Karpas-422 (cell line): ENCODE results near the gene TSPO. TPM values are rescaled to one million over a fixed set of nuclear protein-coding genes. Genes with fewer than 3 reads are reported as not detected.

Experiments used
- DNase-seq: peaks from one replicate; pipeline ENCODE4 v3.0.0-alpha.2; 2015
- H2AFZ ChIP-seq: fragments of 200-600 bp; sonication (generic); 2 replicates; pipeline ENCODE4 v1.6.1; 2014; ENCODE audit warnings: antibody characterized with exemption, low read length, mixed read lengths
- H3K27ac ChIP-seq: fragments of 200-600 bp; sonication (generic); 2 replicates; pipeline ENCODE4 v1.5.1; 2014; ENCODE audit warnings: mild to moderate bottlenecking, low read length, moderate library complexity
- H3K27me3 ChIP-seq: fragments of 200-600 bp; sonication (generic); 2 replicates; pipeline ENCODE4 v1.6.1; 2014; ENCODE audit warnings: low read length, mixed read lengths
- H3K36me3 ChIP-seq: fragments of 200-600 bp; sonication (generic); 2 replicates; pipeline ENCODE4 v1.6.1; 2014; ENCODE audit warnings: low read length, mixed read lengths; ENCODE audit not compliant: insufficient read depth
- H3K4me1 ChIP-seq: fragments of 200-600 bp; sonication (generic); 2 replicates; pipeline ENCODE4 v1.6.1; 2014; ENCODE audit warnings: mild to moderate bottlenecking, low read length, mixed read lengths
- H3K4me2 ChIP-seq: fragments of 200-600 bp; sonication (generic); 2 replicates; pipeline ENCODE4 v1.6.1; 2014; ENCODE audit warnings: low read length, low read depth, mild to moderate bottlenecking; ENCODE audit not compliant: poor library complexity, severe bottlenecking
- H3K4me3 ChIP-seq: fragments of 200-600 bp; sonication (generic); 2 replicates; pipeline ENCODE4 v1.5.1; 2014; ENCODE audit warnings: mild to moderate bottlenecking, antibody characterized with exemption, low read length, mixed read lengths
- H3K79me2 ChIP-seq: fragments of 200-600 bp; sonication (generic); 2 replicates; pipeline ENCODE4 v1.6.1; 2014; ENCODE audit warnings: mild to moderate bottlenecking, low read length, mixed read lengths
- H3K9ac ChIP-seq: fragments of 200-600 bp; sonication (generic); 2 replicates; pipeline ENCODE4 v1.6.0; 2014; ENCODE audit warnings: low read length
- H3K9me2 ChIP-seq: fragments of 200-600 bp; sonication (generic), shearing (Covaris generic); replicated peaks from 2 replicates; pipeline ENCODE4 v1.6.0; 2014; ENCODE audit warnings: mild to moderate bottlenecking, low read length, moderate library complexity; ENCODE audit not compliant: insufficient read depth
- H3K9me3 ChIP-seq: fragments of 300-700, 200-600 bp; sonication (generic); 2 replicates; pipeline ENCODE4 v1.6.1; 2014; ENCODE audit warnings: low read length, mixed read lengths
- H4K20me1 ChIP-seq: fragments of 200-600 bp; sonication (generic); 2 replicates; pipeline ENCODE4 v1.6.1; 2014; ENCODE audit warnings: mild to moderate bottlenecking, antibody characterized with exemption, low read length, low read depth; ENCODE audit not compliant: insufficient read depth
- total RNA-seq: library from RNA; depleted of rRNA; stranded (reverse); fragments of >200 nt; shearing (Covaris generic); gene quantifications from 2 replicates; pipeline ENCODE4 v1.2.3, GENCODE V29; 2014; ENCODE audit warnings: low replicate concordance

The TSPO gene
- total RNA-seq, 1 experiment from 2014 or later = 3.8 TPM

DNA sequence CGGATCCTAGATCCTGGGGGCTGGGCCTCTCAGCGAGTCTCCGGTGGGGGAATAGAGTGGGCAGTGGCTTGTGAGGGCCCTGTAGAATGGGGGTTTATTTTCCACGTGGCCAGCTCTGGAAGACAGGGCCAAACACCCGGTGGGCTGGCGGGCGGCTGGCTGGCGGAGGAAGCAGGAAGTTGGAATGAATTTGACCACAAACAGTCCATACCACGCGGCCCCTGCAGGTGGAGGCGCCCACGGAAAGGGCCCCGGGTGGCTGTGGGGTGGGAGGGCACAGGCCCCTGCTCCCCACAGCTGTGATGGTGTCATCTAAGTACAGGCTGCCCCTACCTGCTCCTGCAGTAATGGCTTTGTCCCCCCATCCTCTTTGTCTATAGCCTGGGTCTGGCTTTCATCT, 23.2 kb upstream of the TSPO start:
- H3K4me3 ChIP-seq = no peak overlapping the region
- no peak overlapping the region for H3K27ac ChIP-seq
- H3K36me3 ChIP-seq = no peaks in the 10 kb centered on the region
- DNase-seq = no peak
- no peaks in the 10 kb centered on the region for H3K9me3 ChIP-seq
- 0 out of 2 replicates have a peak, but pooled peaks cover 6% of the 10 kb centered on the region for H4K20me1 ChIP-seq
- no peaks in the 10 kb centered on the region for H3K4me1 ChIP-seq
- H3K27me3 ChIP-seq = no peaks in the 10 kb centered on the region
- no peaks in the 10 kb centered on the region for H3K79me2 ChIP-seq
- H3K4me2 ChIP-seq = no peak overlapping the region
- H3K9ac ChIP-seq = no peak overlapping the region
- H2AFZ ChIP-seq = no peak overlapping the region
- H3K9me2 ChIP-seq = no peaks in the 10 kb centered on the region

DNA sequence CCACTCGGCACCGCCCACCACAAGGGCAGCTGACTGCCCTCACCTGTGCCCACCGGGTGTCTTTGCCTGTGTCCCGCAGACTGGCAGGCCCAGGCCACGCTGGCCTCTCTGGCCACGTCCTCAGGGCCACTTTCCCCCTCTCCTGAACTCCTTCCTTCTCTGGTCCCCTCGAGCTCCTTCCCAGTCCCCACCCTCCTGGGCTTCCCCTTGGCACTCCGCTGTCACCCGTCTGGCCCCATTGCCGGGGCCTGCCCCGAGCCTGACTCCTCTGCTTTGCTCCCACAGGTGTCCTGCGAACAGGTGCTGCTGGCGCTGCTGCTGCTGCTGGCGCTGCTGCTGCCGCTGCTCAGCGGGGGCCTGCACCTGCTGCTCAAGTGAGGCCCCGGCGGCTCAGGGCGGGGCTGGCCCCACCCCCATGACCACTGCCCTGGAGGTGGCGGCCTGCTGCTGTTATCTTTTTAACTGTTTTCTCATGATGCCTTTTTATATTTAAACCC, 22.4 kb upstream of the TSPO start:
- H3K4me3 ChIP-seq = no peak overlapping the region
- no peaks in the 10 kb centered on the region for H3K36me3 ChIP-seq
- no peaks in the 10 kb centered on the region for H3K79me2 ChIP-seq
- H4K20me1 ChIP-seq = 0 out of 2 replicates have a peak, but pooled peaks cover 7% of the 10 kb centered on the region
- H2AFZ ChIP-seq = no peak overlapping the region
- no peaks in the 10 kb centered on the region for H3K4me1 ChIP-seq
- no peak overlapping the region for H3K4me2 ChIP-seq
- no peak overlapping the region for H3K9ac ChIP-seq
- no peak overlapping the region for H3K27ac ChIP-seq
- no peaks in the 10 kb centered on the region for H3K9me2 ChIP-seq
- no peak for DNase-seq
- H3K27me3 ChIP-seq = no peaks in the 10 kb centered on the region
- H3K9me3 ChIP-seq = no peaks in the 10 kb centered on the region

DNA sequence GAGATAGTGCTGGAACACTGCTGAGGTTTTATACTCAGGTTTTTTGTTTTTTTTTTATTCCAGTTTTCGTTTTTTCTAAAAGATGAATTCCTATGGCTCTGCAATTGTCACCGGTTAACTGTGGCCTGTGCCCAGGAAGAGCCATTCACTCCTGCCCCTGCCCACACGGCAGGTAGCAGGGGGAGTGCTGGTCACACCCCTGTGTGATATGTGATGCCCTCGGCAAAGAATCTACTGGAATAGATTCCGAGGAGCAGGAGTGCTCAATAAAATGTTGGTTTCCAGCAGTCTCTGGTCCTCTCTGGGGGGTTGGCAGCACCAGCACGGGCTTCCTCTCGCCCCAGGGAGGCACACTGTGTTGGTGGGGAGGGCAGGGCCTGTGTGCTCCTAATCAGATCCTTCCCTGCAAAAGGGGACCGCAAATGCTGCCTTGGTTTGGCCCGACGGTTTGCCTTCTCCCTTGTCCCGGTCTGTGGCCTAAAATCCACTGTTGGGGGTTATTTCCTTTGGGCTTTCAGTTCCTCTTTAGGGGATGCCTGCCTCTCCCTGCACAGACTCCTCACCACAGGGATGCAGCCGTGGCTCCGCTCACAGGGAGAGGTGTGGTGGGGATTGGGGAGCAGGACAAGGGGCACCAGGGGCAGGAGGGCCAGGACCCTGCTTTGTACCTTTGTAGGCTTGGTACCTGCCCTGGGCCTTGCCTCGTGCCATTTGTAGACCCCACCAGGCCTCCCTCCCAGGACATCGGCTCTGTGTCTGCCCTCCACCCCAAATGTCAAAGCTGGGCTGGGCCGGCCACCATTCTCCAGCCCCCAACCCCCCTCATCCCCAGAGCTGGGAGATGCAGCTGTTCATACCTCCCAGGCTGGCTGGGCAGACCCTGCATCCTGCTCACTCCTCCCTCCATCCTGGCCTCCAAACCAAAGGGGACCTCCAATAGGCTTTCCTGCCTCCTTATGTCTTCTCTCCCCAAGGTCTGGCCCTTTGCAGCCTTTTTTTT, 21.6 kb upstream of the TSPO start:
- Histone ChIP-seq H3K9me3 (no peaks in the 10 kb centered on the region), H3K4me1 (no peaks in the 10 kb centered on the region), H3K36me3 (0 out of 2 replicates have a peak, but pooled peaks cover 4% of the 10 kb centered on the region), H2AFZ (no peak overlapping the region), H3K9me2 (no peaks in the 10 kb centered on the region), H4K20me1 (0 out of 2 replicates have a peak, but pooled peaks cover 7% of the 10 kb centered on the region), H3K4me2 (no peak overlapping the region), H3K79me2 (no peaks in the 10 kb centered on the region), H3K27ac (no peak overlapping the region), H3K4me3 (no peak overlapping the region), H3K27me3 (no peaks in the 10 kb centered on the region), H3K9ac (no peak overlapping the region)
- no peak for DNase-seq

DNA sequence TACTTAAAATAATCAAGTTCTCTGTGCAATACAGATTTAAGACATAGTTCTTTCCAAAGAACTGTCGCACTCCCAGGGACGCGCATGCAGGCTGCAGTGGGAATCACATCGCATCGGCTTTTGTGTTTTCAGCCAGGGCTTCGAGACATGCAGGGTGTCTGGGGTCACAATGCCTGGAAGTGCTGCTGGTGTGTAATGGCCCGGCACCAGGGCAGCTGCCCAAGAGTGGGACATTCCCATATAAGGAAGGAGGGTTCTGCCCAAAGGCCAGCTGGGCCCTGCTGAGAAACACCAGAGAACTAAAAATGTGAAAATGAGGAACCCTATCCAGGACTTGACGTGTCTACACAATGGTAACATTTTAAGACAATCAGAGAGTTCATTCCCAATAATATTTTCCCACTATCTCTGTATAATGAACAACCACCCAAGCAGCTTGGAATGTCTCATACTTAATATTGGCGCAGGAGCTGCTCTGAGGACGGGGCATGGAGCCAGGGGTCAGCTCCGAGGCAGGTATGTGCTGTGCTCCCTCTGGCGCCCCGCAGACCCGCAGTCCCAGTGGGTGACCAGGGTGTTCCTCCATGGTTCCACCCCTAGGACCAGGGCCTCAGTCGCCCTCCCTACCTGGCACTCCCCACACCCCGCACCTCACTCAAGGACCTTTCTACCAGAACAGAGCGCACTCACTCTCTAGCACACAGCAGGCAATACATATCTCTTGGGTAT, 19.4 kb upstream of the TSPO start:
- Histone ChIP-seq H3K9me2 (no peaks in the 10 kb centered on the region), H3K27me3 (no peaks in the 10 kb centered on the region), H3K36me3 (peaks cover 7% of the 10 kb centered on the region; the same call in 1 of the 2 replicates), H3K9ac (no peak overlapping the region), H3K27ac (no peak overlapping the region), H3K4me2 (no peak overlapping the region), H3K9me3 (no peaks in the 10 kb centered on the region), H3K79me2 (no peaks in the 10 kb centered on the region), H4K20me1 (0 out of 2 replicates have a peak, but pooled peaks cover 7% of the 10 kb centered on the region), H3K4me1 (no peaks in the 10 kb centered on the region), H2AFZ (no peak overlapping the region), H3K4me3 (no peak overlapping the region)
- DNase-seq = no peak

DNA sequence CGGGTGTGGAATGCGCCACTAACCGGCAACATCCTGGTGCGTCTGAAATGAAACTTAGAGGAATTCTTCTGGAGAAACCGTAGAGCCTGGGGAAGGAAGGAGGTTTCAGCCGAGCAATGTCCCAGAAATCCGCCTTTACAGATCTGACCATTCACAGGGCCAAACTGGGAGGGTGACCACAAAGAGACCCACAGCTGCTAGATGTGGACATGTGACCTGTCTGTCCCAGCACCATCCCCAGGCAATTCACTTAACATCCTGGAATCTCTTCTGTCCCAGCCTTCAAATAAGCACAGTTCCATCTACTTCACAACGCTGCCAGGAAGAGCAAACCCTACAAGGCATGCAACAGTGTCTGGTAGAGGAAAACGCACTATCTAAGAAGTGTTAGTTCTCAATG, 18.0 kb upstream of the TSPO start:
- H3K4me3 ChIP-seq = no peak overlapping the region
- H3K9me3 ChIP-seq = no peaks in the 10 kb centered on the region
- no peak overlapping the region for H3K27ac ChIP-seq
- no peak for DNase-seq
- H4K20me1 ChIP-seq = 0 out of 2 replicates have a peak, but pooled peaks cover 7% of the 10 kb centered on the region
- H2AFZ ChIP-seq = no peak overlapping the region
- H3K27me3 ChIP-seq = no peaks in the 10 kb centered on the region
- peaks cover 7% of the 10 kb centered on the region; the same call in 1 of the 2 replicates for H3K36me3 ChIP-seq
- H3K4me1 ChIP-seq = no peaks in the 10 kb centered on the region
- no peak overlapping the region for H3K4me2 ChIP-seq
- no peaks in the 10 kb centered on the region for H3K79me2 ChIP-seq
- H3K9ac ChIP-seq = no peak overlapping the region
- H3K9me2 ChIP-seq = no peaks in the 10 kb centered on the region

DNA sequence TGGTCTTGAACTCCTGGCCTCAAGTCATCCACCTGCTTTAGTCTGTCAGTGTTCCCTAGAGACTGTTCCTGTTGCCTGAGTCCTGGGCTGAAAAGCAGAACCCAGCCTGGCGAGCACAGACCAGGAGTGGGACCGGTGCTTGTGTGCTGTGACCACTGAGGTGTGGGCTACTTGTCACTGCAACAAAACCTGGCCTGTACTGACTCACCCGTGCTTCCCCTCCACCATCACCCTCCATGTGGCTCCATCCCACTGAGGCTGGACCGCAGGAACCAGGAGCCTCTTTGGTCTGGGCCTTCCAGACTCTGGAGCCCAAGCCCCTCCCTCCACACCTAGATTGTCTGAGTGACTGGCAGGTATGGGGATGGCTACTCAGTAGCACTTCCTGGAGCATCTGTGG, 16.8 kb upstream of the TSPO start:
- H3K4me2 ChIP-seq = no peak overlapping the region
- no peaks in the 10 kb centered on the region for H3K9me2 ChIP-seq
- H2AFZ ChIP-seq = no peak overlapping the region
- peaks cover 10% of the 10 kb centered on the region; the same call in 1 of the 2 replicates for H3K36me3 ChIP-seq
- H3K4me1 ChIP-seq = no peaks in the 10 kb centered on the region
- no peak overlapping the region for H3K9ac ChIP-seq
- no peak for DNase-seq
- no peaks in the 10 kb centered on the region for H3K9me3 ChIP-seq
- H3K27me3 ChIP-seq = no peaks in the 10 kb centered on the region
- H3K27ac ChIP-seq = no peak overlapping the region
- H3K4me3 ChIP-seq = no peak overlapping the region
- no peaks in the 10 kb centered on the region for H3K79me2 ChIP-seq
- 0 out of 2 replicates have a peak, but pooled peaks cover 7% of the 10 kb centered on the region for H4K20me1 ChIP-seq

DNA sequence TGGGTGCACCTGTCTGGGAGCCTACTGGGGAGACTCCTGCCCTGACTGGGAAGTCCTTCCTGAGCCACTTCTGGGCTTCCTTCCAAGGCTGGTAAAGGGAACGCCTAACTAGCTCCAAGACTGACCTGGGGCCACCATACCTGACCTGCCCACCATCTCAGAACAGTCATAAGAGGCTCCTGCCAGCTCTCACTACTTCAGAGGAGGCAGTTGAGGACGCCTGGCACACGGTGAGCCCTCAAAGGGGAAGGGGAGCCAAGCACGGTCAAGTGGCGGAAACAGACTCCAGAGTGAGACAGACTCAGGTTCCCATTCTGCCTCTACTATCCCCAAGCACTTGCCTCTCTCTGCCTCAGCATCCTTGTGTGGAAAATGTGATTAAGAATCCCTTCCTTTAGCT, 15.8 kb upstream of the TSPO start:
- Histone ChIP-seq H3K9me2 (no peaks in the 10 kb centered on the region), H3K79me2 (peaks cover 4% of the 10 kb centered on the region; the same call in 1 of the 2 replicates), H3K4me2 (no peak overlapping the region), H3K27ac (no peak overlapping the region), H2AFZ (no peak overlapping the region), H3K27me3 (no peaks in the 10 kb centered on the region), H4K20me1 (0 out of 2 replicates have a peak, but pooled peaks cover 7% of the 10 kb centered on the region), H3K36me3 (peaks cover 18% of the 10 kb centered on the region), H3K4me1 (no peaks in the 10 kb centered on the region), H3K9ac (no peak overlapping the region), H3K9me3 (no peaks in the 10 kb centered on the region), H3K4me3 (no peak overlapping the region)
- no peak for DNase-seq

DNA sequence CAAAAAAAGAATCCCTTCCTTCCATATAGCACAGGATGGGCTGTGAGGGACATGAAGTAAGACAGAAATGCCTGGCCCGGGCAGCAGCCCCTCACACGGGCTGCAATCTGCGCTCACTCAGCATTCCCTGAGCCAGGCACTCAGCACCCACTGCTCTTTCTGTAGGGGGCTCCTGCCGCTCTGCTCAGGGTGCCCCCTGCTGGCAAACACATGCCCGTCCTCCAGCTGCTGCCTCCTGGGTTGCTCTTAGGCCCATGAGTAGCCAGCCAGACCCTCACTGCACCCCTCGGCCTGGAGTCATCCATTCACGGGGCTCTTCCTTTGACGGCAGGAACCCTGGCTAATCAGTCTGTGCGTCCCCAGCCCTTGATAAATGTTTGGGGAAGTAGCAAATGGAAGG, 15.1 kb upstream of the TSPO start:
- Histone ChIP-seq H3K27ac (no peak overlapping the region), H3K27me3 (no peaks in the 10 kb centered on the region), H3K9me3 (no peaks in the 10 kb centered on the region), H2AFZ (no peak overlapping the region), H3K4me3 (no peak overlapping the region), H3K79me2 (peaks cover 11% of the 10 kb centered on the region), H3K9ac (no peak overlapping the region), H3K9me2 (no peaks in the 10 kb centered on the region), H3K4me2 (no peak overlapping the region), H4K20me1 (0 out of 2 replicates have a peak, but pooled peaks cover 7% of the 10 kb centered on the region), H3K36me3 (peaks cover 24% of the 10 kb centered on the region), H3K4me1 (no peaks in the 10 kb centered on the region)
- peak; percentile 79 for DNase-seq
